KMS-11 (cell line): ENCODE measurements around the gene LIX1.

Experiments used
- H2AFZ ChIP-seq: fragments of 200-600 bp; sonication (generic); 2 replicates; pipeline ENCODE4 v1.6.1; 2016; ENCODE audit warnings: antibody characterized with exemption, mixed run types, low read depth
- H3K27ac ChIP-seq: fragments of 200-600 bp; sonication (generic); 2 replicates; pipeline ENCODE4 v1.6.1; 2016; ENCODE audit warnings: mild to moderate bottlenecking, mixed run types
- H3K27me3 ChIP-seq: fragments of 200-600 bp; sonication (generic); 2 replicates; pipeline ENCODE4 v1.6.1; 2017; ENCODE audit warnings: mild to moderate bottlenecking, low read depth, mixed run types, moderate library complexity; ENCODE audit not compliant: insufficient read depth
- H3K36me3 ChIP-seq: fragments of 200-600 bp; sonication (generic); 2 replicates; pipeline ENCODE4 v1.6.1; 2017; ENCODE audit warnings: mild to moderate bottlenecking, mixed run types; ENCODE audit not compliant: insufficient read depth
- H3K4me1 ChIP-seq: fragments of 200-600 bp; sonication (generic); 2 replicates; pipeline ENCODE4 v1.6.1; 2016; ENCODE audit warnings: mild to moderate bottlenecking, low read depth, mixed run types; ENCODE audit not compliant: poor library complexity, severe bottlenecking
- H3K4me2 ChIP-seq: fragments of 200-600 bp; sonication (generic); 2 replicates; pipeline ENCODE4 v1.7.0; 2016; ENCODE audit warnings: mild to moderate bottlenecking, mixed run types
- H3K4me3 ChIP-seq: fragments of 200-600 bp; sonication (generic); IDR thresholded peaks from 2 replicates; pipeline ENCODE4 v1.6.1; 2017; ENCODE audit warnings: low read depth, low read length, mixed read lengths; ENCODE audit not compliant: insufficient read depth
- H3K79me2 ChIP-seq: fragments of 200-600 bp; sonication (generic); 2 replicates; pipeline ENCODE4 v1.6.1; 2016; ENCODE audit warnings: low read depth, mixed run types; ENCODE audit not compliant: insufficient read depth
- H3K9ac ChIP-seq: fragments of 200-600 bp; sonication (generic); 2 replicates; pipeline ENCODE4 v1.6.1; 2016; ENCODE audit warnings: mild to moderate bottlenecking, mixed run types
- H4K20me1 ChIP-seq: fragments of 200-600 bp; sonication (generic); 2 replicates; pipeline ENCODE4 v1.6.1; 2016; ENCODE audit warnings: mild to moderate bottlenecking, mixed run types; ENCODE audit not compliant: insufficient read depth
- CTCF ChIP-seq: fragments of 200-600 bp; sonication (generic); conservative IDR thresholded peaks from 2 replicates; pipeline ENCODE4 v1.6.1; 2017; ENCODE audit warnings: low read depth, mild to moderate bottlenecking, antibody characterized with exemption, low read length, moderate library complexity, mixed read lengths

The LIX1 gene

GRCh38 chr5:97157689-97158088 is 15.3 kb upstream of the LIX1 start:
- H3K27me3 ChIP-seq = no peaks in the 10 kb centered on the region
- TF ChIP-seq CTCF = no peak
- H3K4me3 ChIP-seq = no peak overlapping the region
- no peak overlapping the region for H2AFZ ChIP-seq
- H3K4me1 ChIP-seq = no peaks in the 10 kb centered on the region
- no peak overlapping the region for H3K4me2 ChIP-seq
- no peak overlapping the region for H3K9ac ChIP-seq
- H3K79me2 ChIP-seq = no peaks in the 10 kb centered on the region
- no peaks in the 10 kb centered on the region for H4K20me1 ChIP-seq
- H3K27ac ChIP-seq = no peak overlapping the region
- H3K36me3 ChIP-seq = no peaks in the 10 kb centered on the region

- Histone ChIP-seq H3K4me1 (no peaks in the 10 kb centered on the region), H3K4me3 (no peak overlapping the region), H3K27ac (no peak overlapping the region), H4K20me1 (no peaks in the 10 kb centered on the region), H3K9ac (no peak overlapping the region), H3K79me2 (no peaks in the 10 kb centered on the region), H2AFZ (no peak overlapping the region), H3K27me3 (no peaks in the 10 kb centered on the region), H3K4me2 (no peak overlapping the region), H3K36me3 (no peaks in the 10 kb centered on the region)
- TF ChIP-seq CTCF = no peak
Observed at GRCh38 chr5:97151370-97151769, 9.0 kb upstream of the LIX1 start.

- no peaks in the 10 kb centered on the region for H3K4me1 ChIP-seq
- H4K20me1 ChIP-seq = no peaks in the 10 kb centered on the region
- H3K27ac ChIP-seq = no peak overlapping the region
- H3K4me2 ChIP-seq = no peak overlapping the region
- no peak for TF ChIP-seq CTCF
- H3K9ac ChIP-seq = no peak overlapping the region
- H2AFZ ChIP-seq = no peak overlapping the region
- no peaks in the 10 kb centered on the region for H3K79me2 ChIP-seq
- H3K36me3 ChIP-seq = no peaks in the 10 kb centered on the region
- H3K27me3 ChIP-seq = no peaks in the 10 kb centered on the region
- no peak overlapping the region for H3K4me3 ChIP-seq
Observed at GRCh38 chr5:97150401-97150800, 8.0 kb upstream of the LIX1 start.

GRCh38 chr5:97149709-97150108 is 7.3 kb upstream of the LIX1 start:
- H3K27ac ChIP-seq = no peak overlapping the region
- no peak overlapping the region for H3K9ac ChIP-seq
- no peaks in the 10 kb centered on the region for H3K36me3 ChIP-seq
- no peaks in the 10 kb centered on the region for H3K27me3 ChIP-seq
- no peaks in the 10 kb centered on the region for H4K20me1 ChIP-seq
- H3K4me3 ChIP-seq = no peak overlapping the region
- no peak for TF ChIP-seq CTCF
- no peaks in the 10 kb centered on the region for H3K4me1 ChIP-seq
- H3K4me2 ChIP-seq = no peak overlapping the region
- H3K79me2 ChIP-seq = no peaks in the 10 kb centered on the region
- no peak overlapping the region for H2AFZ ChIP-seq

- no peak overlapping the region for H2AFZ ChIP-seq
- no peaks in the 10 kb centered on the region for H3K36me3 ChIP-seq
- no peaks in the 10 kb centered on the region for H3K79me2 ChIP-seq
- no peaks in the 10 kb centered on the region for H3K27me3 ChIP-seq
- H3K4me2 ChIP-seq = no peak overlapping the region
- H3K4me3 ChIP-seq = no peak overlapping the region
- no peaks in the 10 kb centered on the region for H4K20me1 ChIP-seq
- no peak overlapping the region for H3K9ac ChIP-seq
- no peak for TF ChIP-seq CTCF
- H3K27ac ChIP-seq = no peak overlapping the region
- H3K4me1 ChIP-seq = no peaks in the 10 kb centered on the region
Observed at GRCh38 chr5:97148288-97148687, 5.9 kb upstream of the LIX1 start.
